ENCODE measurements around the gene GTF2F2. TPM values are rescaled to one million over a fixed set of nuclear protein-coding genes. Genes with fewer than 3 reads are reported as not detected.
A peak's percentile ranks its signal among the peaks of the same experiment; 100 is the strongest.
"Not testable (repeated sequence)": the region's sequence is repeated elsewhere in the genome, so short reads cannot be mapped to it uniquely, and the experiment has no call there.

GTF2F2 gene
- total and polyA plus RNA-seq, 8 donors, result 15.5 to 26.7 (median 23.8) TPM

- no peak overlapping the region for H3K4me3 ChIP-seq
- no peak for ATAC-seq
- no peak for DNase-seq
- TF ChIP-seq CTCF (IDR thresholded peaks at IDR 0.05), result no peak
- no peaks in the 10 kb centered on the region for H3K27me3 ChIP-seq
- no peak overlapping the region for H3K27ac ChIP-seq
- no peaks in the 10 kb centered on the region for H3K9me3 ChIP-seq
- no peaks in the 10 kb centered on the region for H3K4me1 ChIP-seq
- H3K36me3 ChIP-seq, result peaks cover 0 to 16% of the 10 kb centered on the region in 2 donors
- intact Hi-C loops (cut with DNase I), result no loop called here
Observed at GRCh38 chr13:45185286-45185685, 65.0 kb downstream of the GTF2F2 start.

GRCh38 chr13:45189077-45189476 lies 68.8 kb downstream of the GTF2F2 start:
- H3K27me3 ChIP-seq; intact Hi-C loops (cut with DNase I); H3K4me1 ChIP-seq; DNase-seq; H3K27ac ChIP-seq; ATAC-seq; H3K9me3 ChIP-seq; H3K36me3 ChIP-seq; H3K4me3 ChIP-seq: not testable (repeated sequence)

- H3K4me3 ChIP-seq; H3K36me3 ChIP-seq; DNase-seq; H3K27ac ChIP-seq; H3K27me3 ChIP-seq; H3K9me3 ChIP-seq; H3K4me1 ChIP-seq; ATAC-seq; intact Hi-C loops (cut with DNase I): not testable (repeated sequence)
Observed at GRCh38 chr13:45189511-45189910, 69.2 kb downstream of the GTF2F2 start.

- H3K4me1 ChIP-seq, result peaks cover 7 to 12% of the 10 kb centered on the region in 2 donors
- intact Hi-C loops (cut with DNase I), result no loop called here
- TF ChIP-seq CTCF (IDR thresholded peaks at IDR 0.05), result no peak
- H3K9me3 ChIP-seq, result no peaks in the 10 kb centered on the region
- no peaks in the 10 kb centered on the region for H3K36me3 ChIP-seq
- H3K4me3 ChIP-seq, result no peak overlapping the region
- no peak overlapping the region for H3K27ac ChIP-seq
- DNase-seq (no peak), ATAC-seq (no peak)
- no peaks in the 10 kb centered on the region for H3K27me3 ChIP-seq
Observed at GRCh38 chr13:45191874-45192273, 71.6 kb downstream of the GTF2F2 start.

- no peak for TF ChIP-seq CTCF (IDR thresholded peaks at IDR 0.05)
- intact Hi-C loops (cut with DNase I), result no loop called here
- H3K27me3 ChIP-seq, result no peaks in the 10 kb centered on the region
- H3K27ac ChIP-seq, result no peak overlapping the region
- ATAC-seq, result peak; percentile 41
- no peak overlapping the region for H3K4me3 ChIP-seq
- DNase-seq, result peak in 2 of 4 donors; percentile 39 to 42
- peaks cover 7 to 12% of the 10 kb centered on the region in 2 donors for H3K4me1 ChIP-seq
- H3K36me3 ChIP-seq, result no peaks in the 10 kb centered on the region
- no peaks in the 10 kb centered on the region for H3K9me3 ChIP-seq
Observed at GRCh38 chr13:45194081-45194939, 74.0 kb downstream of the GTF2F2 start.

GRCh38 chr13:45195421-45195820 lies 75.1 kb downstream of the GTF2F2 start:
- H3K27me3 ChIP-seq, result no peaks in the 10 kb centered on the region
- no peak overlapping the region for H3K27ac ChIP-seq
- H3K36me3 ChIP-seq, result no peaks in the 10 kb centered on the region
- TF ChIP-seq CTCF (IDR thresholded peaks at IDR 0.05), result no peak
- no peak overlapping the region for H3K4me3 ChIP-seq
- ATAC-seq (peak; percentile 29), DNase-seq (no peak)
- intact Hi-C loops (cut with DNase I), result no loop called here
- H3K9me3 ChIP-seq, result no peaks in the 10 kb centered on the region
- H3K4me1 ChIP-seq, result peaks cover 7 to 12% of the 10 kb centered on the region in 2 donors

All from left lung (tissue), 10 donors.